LNCaP clone FGC (cell line): Measurements from ENCODE around the gene ADGRG6.

Source experiments
- DNase-seq: peaks from one replicate; pipeline ENCODE4 v3.0.0-alpha.2; 2011; ENCODE audit warnings: low read depth
- H3K4me3 ChIP-seq: 2 replicates; pipeline ENCODE4 v1.5.1; 2011; ENCODE audit warnings: mild to moderate bottlenecking, low read depth, low read length, control low read depth
- TF ChIP-seq, protein P1 (sequence below): IDR thresholded peaks from 2 replicates; pipeline ENCODE4 v1.5.1; 2012; ENCODE audit warnings: mild to moderate bottlenecking; ENCODE audit not compliant: control insufficient read depth, insufficient read depth; ENCODE audit errors: extremely low read depth

ADGRG6 gene

GRCh38 chr6:142290851-142291250 is 11.0 kb upstream of the ADGRG6 start:
- no peak overlapping the region for H3K4me3 ChIP-seq
- DNase-seq = no peak
- TF ChIP-seq, protein P1, sequence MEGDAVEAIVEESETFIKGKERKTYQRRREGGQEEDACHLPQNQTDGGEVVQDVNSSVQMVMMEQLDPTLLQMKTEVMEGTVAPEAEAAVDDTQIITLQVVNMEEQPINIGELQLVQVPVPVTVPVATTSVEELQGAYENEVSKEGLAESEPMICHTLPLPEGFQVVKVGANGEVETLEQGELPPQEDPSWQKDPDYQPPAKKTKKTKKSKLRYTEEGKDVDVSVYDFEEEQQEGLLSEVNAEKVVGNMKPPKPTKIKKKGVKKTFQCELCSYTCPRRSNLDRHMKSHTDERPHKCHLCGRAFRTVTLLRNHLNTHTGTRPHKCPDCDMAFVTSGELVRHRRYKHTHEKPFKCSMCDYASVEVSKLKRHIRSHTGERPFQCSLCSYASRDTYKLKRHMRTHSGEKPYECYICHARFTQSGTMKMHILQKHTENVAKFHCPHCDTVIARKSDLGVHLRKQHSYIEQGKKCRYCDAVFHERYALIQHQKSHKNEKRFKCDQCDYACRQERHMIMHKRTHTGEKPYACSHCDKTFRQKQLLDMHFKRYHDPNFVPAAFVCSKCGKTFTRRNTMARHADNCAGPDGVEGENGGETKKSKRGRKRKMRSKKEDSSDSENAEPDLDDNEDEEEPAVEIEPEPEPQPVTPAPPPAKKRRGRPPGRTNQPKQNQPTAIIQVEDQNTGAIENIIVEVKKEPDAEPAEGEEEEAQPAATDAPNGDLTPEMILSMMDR = no peak

GRCh38 chr6:142291512-142291911 is 10.3 kb upstream of the ADGRG6 start:
- DNase-seq = no peak

GRCh38 chr6:142292166-142292924 is 9.5 kb upstream of the ADGRG6 start:
- H3K4me3 ChIP-seq = no peak overlapping the region
- TF ChIP-seq, protein P1 = no peak
- no peak for DNase-seq

More at GRCh38 chr6:142291512-142291911, 10.3 kb upstream of the ADGRG6 start:
- H3K4me3 ChIP-seq = no peak overlapping the region
- TF ChIP-seq, protein P1 = no peak

DNA sequence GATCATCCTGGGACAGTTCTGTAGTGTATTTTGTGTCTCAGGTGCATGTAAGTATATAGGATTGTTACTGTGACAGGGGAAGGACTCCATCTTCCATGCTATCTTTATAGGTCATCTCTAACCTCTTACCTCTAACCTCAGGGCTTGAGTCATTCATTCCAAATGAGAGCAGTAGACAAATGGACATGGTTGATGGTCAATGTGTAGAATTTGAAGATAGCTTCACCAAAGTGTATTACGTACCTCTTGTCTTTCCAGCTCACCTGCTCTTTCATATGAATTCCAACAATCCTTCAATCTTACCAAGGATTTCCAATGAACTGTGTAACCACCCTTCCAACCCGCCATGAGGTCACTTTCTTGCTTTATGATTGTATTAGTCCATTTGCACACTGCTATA is 8.7 kb upstream of the ADGRG6 start:
- TF ChIP-seq, protein P1 = no peak
- H3K4me3 ChIP-seq = no peak overlapping the region

GRCh38 chr6:142294679-142295078 is 7.1 kb upstream of the ADGRG6 start:
- DNase-seq = no peak
- TF ChIP-seq, protein P1 = no peak
- no peak overlapping the region for H3K4me3 ChIP-seq

More for the DNA sequence above, 8.7 kb upstream of the ADGRG6 start:
- DNase-seq = no peak

- H3K4me3 ChIP-seq = no peak overlapping the region
- TF ChIP-seq, protein P1 = no peak
- no peak for DNase-seq
These were observed 4.7 kb upstream of the ADGRG6 start for GRCh38 chr6:142296975-142297604.
